ENCODE data around the gene CD5L.

DNA sequence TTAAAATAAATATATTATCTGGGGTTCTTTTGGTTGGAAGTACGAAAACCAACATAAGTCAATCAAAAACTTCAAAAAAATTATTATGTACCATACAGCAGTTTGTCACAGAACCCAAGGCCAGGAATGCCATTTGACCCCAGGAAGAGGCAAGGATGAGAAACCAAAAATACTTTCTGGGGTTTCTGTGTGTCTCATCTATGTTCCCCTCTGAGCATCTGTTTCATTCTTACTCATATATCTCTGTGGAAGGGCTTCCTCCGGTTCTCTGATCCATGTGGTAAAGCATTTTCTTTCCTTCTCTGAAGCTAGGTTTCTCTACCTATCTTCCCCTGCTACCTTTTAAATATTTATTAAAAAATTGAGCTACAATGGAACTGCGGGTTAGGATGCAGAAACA is 11.9 kb downstream of the CD5L start:
- TF ChIP-seq, protein P1, sequence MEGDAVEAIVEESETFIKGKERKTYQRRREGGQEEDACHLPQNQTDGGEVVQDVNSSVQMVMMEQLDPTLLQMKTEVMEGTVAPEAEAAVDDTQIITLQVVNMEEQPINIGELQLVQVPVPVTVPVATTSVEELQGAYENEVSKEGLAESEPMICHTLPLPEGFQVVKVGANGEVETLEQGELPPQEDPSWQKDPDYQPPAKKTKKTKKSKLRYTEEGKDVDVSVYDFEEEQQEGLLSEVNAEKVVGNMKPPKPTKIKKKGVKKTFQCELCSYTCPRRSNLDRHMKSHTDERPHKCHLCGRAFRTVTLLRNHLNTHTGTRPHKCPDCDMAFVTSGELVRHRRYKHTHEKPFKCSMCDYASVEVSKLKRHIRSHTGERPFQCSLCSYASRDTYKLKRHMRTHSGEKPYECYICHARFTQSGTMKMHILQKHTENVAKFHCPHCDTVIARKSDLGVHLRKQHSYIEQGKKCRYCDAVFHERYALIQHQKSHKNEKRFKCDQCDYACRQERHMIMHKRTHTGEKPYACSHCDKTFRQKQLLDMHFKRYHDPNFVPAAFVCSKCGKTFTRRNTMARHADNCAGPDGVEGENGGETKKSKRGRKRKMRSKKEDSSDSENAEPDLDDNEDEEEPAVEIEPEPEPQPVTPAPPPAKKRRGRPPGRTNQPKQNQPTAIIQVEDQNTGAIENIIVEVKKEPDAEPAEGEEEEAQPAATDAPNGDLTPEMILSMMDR (IDR thresholded peaks at IDR 0.05; ENCODE audit: poor library complexity) = no peak
- TF ChIP-seq EZH2 (IDR thresholded peaks at IDR 0.05; ENCODE audit: borderline replicate concordance) = no peak

Data from hepatocyte (in vitro differentiated cells).